Hematopoietic multipotent progenitor cell (in vitro differentiated cells): ENCODE measurements around the gene MTR. TPM values are rescaled to one million over a fixed set of nuclear protein-coding genes. Genes with fewer than 3 reads are reported as not detected.
A peak's percentile ranks its signal among the peaks of the same experiment; 100 is the strongest.

Experiments used
- DNase-seq, 3 donors: peaks; one replicate each; pipeline ENCODE4 v3.0.0-alpha.2; 2011 to 2015; ENCODE audit warnings: low read depth in 2 of 3, low spot score in 2 of 3
- total RNA-seq: library from RNA; depleted of rRNA; stranded (reverse); fragments of >200 nt; gene quantifications from one replicate; pipeline ENCODE4 v1.2.3, GENCODE V29; 2012

The MTR gene
- total RNA-seq, 1 donor, result 16.7 TPM

GRCh38 chr1:236861560-236862218, 66.6 kb downstream of the MTR start:
- no peak for DNase-seq

GRCh38 chr1:236862219-236862591, 67.1 kb downstream of the MTR start:
- no peak for DNase-seq

- DNase-seq, result no peak
Measured at GRCh38 chr1:236862615-236863211, 67.6 kb downstream of the MTR start.

GRCh38 chr1:236864211-236864610, 69.1 kb downstream of the MTR start:
- no peak for DNase-seq

GRCh38 chr1:236864996-236865817, 70.1 kb downstream of the MTR start:
- no peak for DNase-seq

- DNase-seq, result no peak
Measured at GRCh38 chr1:236865818-236866155, 70.7 kb downstream of the MTR start.

GRCh38 chr1:236868625-236869467, 73.8 kb downstream of the MTR start:
- DNase-seq, result peak; percentile 19 to 68 (median 47)

- DNase-seq, result no peak
Measured at GRCh38 chr1:236869911-236870310, 74.8 kb downstream of the MTR start.

- DNase-seq, result peak in 1 of 3 donors; percentile 7
Measured at GRCh38 chr1:236870721-236871120, 75.6 kb downstream of the MTR start.

- DNase-seq, result no peak
Measured at GRCh38 chr1:236872075-236872666, 77.1 kb downstream of the MTR start.

- DNase-seq, result no peak
Measured at GRCh38 chr1:236875975-236876374, 80.9 kb downstream of the MTR start.

GRCh38 chr1:236877661-236878060, 82.6 kb downstream of the MTR start:
- DNase-seq, result no peak

- DNase-seq, result no peak
Measured at GRCh38 chr1:236880209-236880608, 85.1 kb downstream of the MTR start.

GRCh38 chr1:236882678-236883077, 87.6 kb downstream of the MTR start:
- DNase-seq, result no peak

GRCh38 chr1:236886199-236886598, 91.1 kb downstream of the MTR start:
- DNase-seq, result no peak

GRCh38 chr1:236887081-236887480, 92.0 kb downstream of the MTR start:
- no peak for DNase-seq

- no peak for DNase-seq
Measured at GRCh38 chr1:236888126-236888525, 93.0 kb downstream of the MTR start.

- no peak for DNase-seq
Measured at GRCh38 chr1:236888903-236889302, 93.8 kb downstream of the MTR start.

- DNase-seq, result no peak
Measured at GRCh38 chr1:236890152-236891056, 95.3 kb downstream of the MTR start.
